A549 (cell line): Measurements from ENCODE around the gene RTP2. TPM values are rescaled to one million over a fixed set of nuclear protein-coding genes. Genes with fewer than 3 reads are reported as not detected.

Experiments
- ATAC-seq, 2 experiments: fragments of 200-7000 bp in 1 of 2; fragments of >200 bp in 1 of 2; cut with Nextera tagmentation in 1 of 2; cut with Tn5 transposase in 1 of 2; 3 replicates each; pipeline versions ENCODE4 v1.8.0 to v1.9.1; 2018 to 2020; ENCODE audit warnings: mild to moderate bottlenecking in 1 of 2, moderate library complexity in 1 of 2
- CTCF ChIA-PET: fragments of 300-600 bp; sonication (Branson Sonifier 250); formaldehyde crosslinking; extraction: SDS; loops from one replicate; lab custom pipeline; 2021; ENCODE audit warnings: antibody characterized with exemption, inconsistent platforms; lab: Yijun Ruan, JAX
- POLR2A ChIA-PET: fragments of 350-600 bp; formaldehyde crosslinking; extraction: SDS; loops from one replicate; lab custom pipeline; 2021; ENCODE audit warnings: antibody characterized with exemption, inconsistent platforms; lab: Yijun Ruan, JAX
- DNase-seq, 2 experiments: peaks; one replicate each; pipeline versions ENCODE4 v3.0.0 to v3.0.0-alpha.2; 2011 to 2016; ENCODE audit warnings: low read depth in 1 of 2, low spot score in 1 of 2
- FAIRE-seq: peaks from 2 replicates; lab custom pipeline; 2011; peaks lifted over from hg19 to GRCh38; lab: Jason Lieb, UNC
- H3K27ac ChIP-seq, 2 experiments: fragments of >200 bp; sonication (Bioruptor Twin); formaldehyde crosslinking; 3 replicates each; pipeline ENCODE4 v1.5.1; 2016 to 2017
- H3K4me1 ChIP-seq: fragments of >200 bp; sonication (Bioruptor Twin); formaldehyde crosslinking; 3 replicates; pipeline ENCODE4 v1.6.1; 2016
- H3K4me2 ChIP-seq: fragments of >200 bp; sonication (Bioruptor Twin); formaldehyde crosslinking; 3 replicates; pipeline ENCODE4 v1.6.1; 2016
- H3K4me3 ChIP-seq: fragments of >200 bp; sonication (Bioruptor Twin); formaldehyde crosslinking; 3 replicates; pipeline ENCODE4 v1.5.1; 2016
- H3K9me3 ChIP-seq: fragments of >200 bp; sonication (Bioruptor Twin); formaldehyde crosslinking; 3 replicates; pipeline ENCODE4 v1.6.1; 2016
- ATOH8 ChIP-seq: fragments of 250-450 bp; sonication (Bioruptor Pico); IDR thresholded peaks from 2 replicates; pipeline ENCODE4 v1.5.0; 2020; ENCODE audit warnings: low read depth, mild to moderate bottlenecking, moderate library complexity
- CHD2 ChIP-seq: fragments of 150-350 bp; IDR thresholded peaks from 2 replicates; pipeline ENCODE4 v1.6.1; 2014; ENCODE audit warnings: low read length; ENCODE audit not compliant: partially characterized antibody
- EHF ChIP-seq: fragments of 250-450 bp; sonication (Bioruptor Pico); IDR thresholded peaks from 2 replicates; pipeline ENCODE4 v1.5.0; 2020; ENCODE audit warnings: mild to moderate bottlenecking
- ELK1 ChIP-seq: fragments of 150-350 bp; IDR thresholded peaks from 2 replicates; pipeline ENCODE4 v1.6.1; 2014; ENCODE audit warnings: low read depth, mild to moderate bottlenecking, low read length
- ESRRA ChIP-seq: fragments of 150-350 bp; IDR thresholded peaks from 2 replicates; pipeline ENCODE4 v1.6.1; 2014; ENCODE audit warnings: mild to moderate bottlenecking, low read length, borderline replicate concordance
- FOSL2 ChIP-seq, 2 experiments: fragments of 450-650 bp in 1 of 2; fragments of >200 bp in 1 of 2; sonication (Bioruptor Twin) in 1 of 2; formaldehyde crosslinking; IDR thresholded peaks; 2 replicates each; pipeline versions ENCODE4 v1.5.0 to v1.6.1; 2016 to 2020; ENCODE audit warnings: mild to moderate bottlenecking in 1 of 2, moderate library complexity in 1 of 2
- FOXS1 ChIP-seq: fragments of 250-450 bp; sonication (Bioruptor Pico); IDR thresholded peaks from 2 replicates; pipeline ENCODE4 v1.5.0; 2020; ENCODE audit warnings: mild to moderate bottlenecking, moderate library complexity
- GATA3 ChIP-seq: IDR thresholded peaks from 2 replicates; pipeline ENCODE4 v1.6.1; 2012; ENCODE audit warnings: borderline replicate concordance
- HES2 ChIP-seq: fragments of >200 bp; sonication (Bioruptor Twin); formaldehyde crosslinking; IDR thresholded peaks from 2 replicates; pipeline ENCODE4 v1.6.1; 2016
- HMGXB4 ChIP-seq: fragments of 250-450 bp; sonication (Bioruptor Pico); IDR thresholded peaks from 2 replicates; pipeline ENCODE4 v1.5.0; 2021; ENCODE audit warnings: mild to moderate bottlenecking, moderate library complexity, borderline replicate concordance
- HOXA7 ChIP-seq: fragments of 250-450 bp; sonication (Bioruptor Pico); IDR thresholded peaks from 2 replicates; pipeline ENCODE4 v1.5.0; 2020; ENCODE audit warnings: mild to moderate bottlenecking, moderate library complexity
- HOXB13 ChIP-seq: fragments of 250-450 bp; sonication (Bioruptor Pico); IDR thresholded peaks from 2 replicates; pipeline ENCODE4 v1.5.0; 2020; ENCODE audit warnings: low read depth, mild to moderate bottlenecking, moderate library complexity
- HOXB5 ChIP-seq: fragments of 250-450 bp; sonication (Bioruptor Pico); IDR thresholded peaks from 2 replicates; pipeline ENCODE4 v1.5.0; 2020; ENCODE audit warnings: mild to moderate bottlenecking, moderate library complexity
- JUN ChIP-seq, 2 experiments: fragments of >200 bp; sonication (Bioruptor Twin); formaldehyde crosslinking; IDR thresholded peaks; 2 replicates in 1 of 2; 3 replicates in 1 of 2; pipeline ENCODE4 v1.6.1; 2016 to 2017
- JUNB ChIP-seq: fragments of >200 bp; sonication (Bioruptor Twin); formaldehyde crosslinking; IDR thresholded peaks from 2 replicates; pipeline ENCODE4 v1.6.1; 2016
- KDM1A ChIP-seq: fragments of 200-600 bp; sonication (generic); IDR thresholded peaks from 2 replicates; pipeline ENCODE4 v1.6.1; 2016; ENCODE audit warnings: low read depth, mild to moderate bottlenecking
- KDM5A ChIP-seq: fragments of 200-600 bp; sonication (generic); IDR thresholded peaks from 2 replicates; pipeline ENCODE4 v1.6.1; 2016; ENCODE audit warnings: antibody characterized with exemption, mild to moderate bottlenecking
- MAX ChIP-seq: IDR thresholded peaks from 2 replicates; pipeline ENCODE4 v1.6.1; 2012
- MAZ ChIP-seq: fragments of 150-350 bp; IDR thresholded peaks from 2 replicates; pipeline ENCODE4 v1.6.1; 2014; ENCODE audit warnings: antibody characterized with exemption, low read depth, low read length, borderline replicate concordance
- MYC ChIP-seq: IDR thresholded peaks from 2 replicates; pipeline ENCODE4 v1.6.1; 2012; ENCODE audit warnings: mild to moderate bottlenecking, inconsistent platforms, low read length, improper control_type of control experiment, borderline replicate concordance
- NFE2L2 ChIP-seq: fragments of 150-350 bp; conservative IDR thresholded peaks from 2 replicates; pipeline ENCODE4 v1.6.1; 2014; ENCODE audit warnings: low read length
- NPAS2 ChIP-seq: fragments of 250-450 bp; sonication (Bioruptor Pico); IDR thresholded peaks from 2 replicates; pipeline ENCODE4 v1.8.0; 2022; ENCODE audit warnings: mild to moderate bottlenecking, moderate library complexity, borderline replicate concordance
- NR3C1 ChIP-seq: fragments of >200 bp; sonication (Bioruptor Twin); formaldehyde crosslinking; IDR thresholded peaks from 3 replicates; pipeline ENCODE4 v1.6.1; 2017
- PHF8 ChIP-seq: fragments of 200-600 bp; sonication (generic); IDR thresholded peaks from 2 replicates; pipeline ENCODE4 v1.6.1; 2016; ENCODE audit warnings: low read depth, mild to moderate bottlenecking, antibody characterized with exemption, moderate library complexity, borderline replicate concordance
- RARB ChIP-seq: fragments of 250-450 bp; sonication (Bioruptor Pico); IDR thresholded peaks from 2 replicates; pipeline ENCODE4 v1.8.0; 2021; ENCODE audit warnings: mild to moderate bottlenecking, moderate library complexity
- RCOR1 ChIP-seq: fragments of 150-350 bp; IDR thresholded peaks from 2 replicates; pipeline ENCODE4 v1.6.1; 2014; ENCODE audit warnings: antibody characterized with exemption, low read length, low read depth
- RNF2 ChIP-seq: fragments of 200-600 bp; sonication (generic); IDR thresholded peaks from 2 replicates; pipeline ENCODE4 v1.6.1; 2016; ENCODE audit warnings: low read depth, mild to moderate bottlenecking, antibody characterized with exemption, moderate library complexity, borderline replicate concordance
- SMC3 ChIP-seq: fragments of >200 bp; sonication (Bioruptor Twin); formaldehyde crosslinking; IDR thresholded peaks from 3 replicates; pipeline ENCODE4 v1.6.1; 2018; ENCODE audit warnings: inconsistent platforms
- TFCP2L1 ChIP-seq: fragments of 250-450 bp; sonication (Bioruptor Pico); IDR thresholded peaks from 2 replicates; pipeline ENCODE4 v1.5.0; 2021; ENCODE audit warnings: mild to moderate bottlenecking
- USF2 ChIP-seq: fragments of 450-650 bp; IDR thresholded peaks from 2 replicates; pipeline ENCODE4 v1.6.1; 2014; ENCODE audit warnings: antibody characterized with exemption
- ZNF302 ChIP-seq: fragments of 250-450 bp; sonication (Bioruptor Pico); IDR thresholded peaks from 2 replicates; pipeline ENCODE4 v1.9.0; 2021; ENCODE audit warnings: inconsistent platforms, mild to moderate bottlenecking, moderate library complexity
- ZSCAN20 ChIP-seq: fragments of 250-450 bp; sonication (Bioruptor Pico); IDR thresholded peaks from 2 replicates; pipeline ENCODE4 v1.8.0; 2022; ENCODE audit warnings: mild to moderate bottlenecking, moderate library complexity
- WGBS: methylation state at CpG from one replicate; pipeline ENCODE4 v1.1.6; 2017; ENCODE audit errors: missing lambda C conversion rate; 5-methylcytosine and 5-hydroxymethylcytosine counted together
- polyA plus RNA-seq, 4 experiments: library from polyadenylated mRNA; depleted of rRNA in 3 of 4; stranded (reverse); fragments of >200 nt; fragmentation: RNase III in 1 of 4; extraction: RNeasy Plus Mini Kit Qiagen cat#74134 plus additional on column Dnase treatment in 1 of 4; gene quantifications; 2 replicates in 3 of 4; 3 replicates in 1 of 4; pipeline ENCODE4 v1.2.3, GENCODE V29; 2011 to 2017

Gene RTP2
- polyA plus RNA-seq, 2 of the 4 experiments (the other 2 are of a cell fraction) = not detected

GRCh38 chr3:187747506-187747905 is 45.1 kb upstream of the RTP2 start:
- ATAC-seq (no peak), DNase-seq (no peak), FAIRE-seq (no peak)
- no peak overlapping the region for H3K4me3 ChIP-seq
- ChIA-PET POLR2A (interaction anchor here (1.3 kb wide), 1 partner anchor 406 kb away, joined by 4 read pairs; the partner anchor contains the start of gene LPP), CTCF (interaction anchor here (0.6 to 1.5 kb wide), 16 partner anchors 10 to 1214 kb away, joined by 3 to 5 read pairs (median 3); no protein-coding TSS in a partner anchor)
- H3K4me2 ChIP-seq = no peak overlapping the region
- peak overlapping the region; percentile 96 to 99; a peak in 2 of 6 replicates for H3K27ac ChIP-seq
- 38% methylated on average over 5 of the region's 5 CpGs for WGBS
- peaks cover 54% of the 10 kb centered on the region for H3K4me1 ChIP-seq
- no peaks in the 10 kb centered on the region for H3K9me3 ChIP-seq
- TF ChIP-seq RNF2 (no peak), ZNF302 (CRISPR knock-in tag) (no peak), HOXB13 (CRISPR knock-in tag) (no peak), NPAS2 (CRISPR knock-in tag) (no peak), NFE2L2 (no peak), MYC (no peak), HOXB5 (CRISPR knock-in tag) (no peak), HMGXB4 (CRISPR knock-in tag) (no peak), FOSL2 (IDR thresholded peaks at IDR 0.05) (no peak), FOSL2 (CRISPR knock-in tag; IDR thresholded peaks at IDR 0.05) (no peak), KDM1A (no peak), KDM5A (no peak), ELK1 (no peak), GATA3 (no peak), HOXA7 (CRISPR knock-in tag) (no peak)

- WGBS = 34% methylated on average over 10 of the region's 10 CpGs
- no peaks in the 10 kb centered on the region for H3K9me3 ChIP-seq
- H3K4me2 ChIP-seq = peak overlapping the region; percentile 96
- POLR2A ChIA-PET = interaction anchor here (1.5 to 1.9 kb wide), 3 partner anchors 196 to 1205 kb away, joined by 6 to 24 read pairs (median 17); partner anchors contain the start of gene LPP
- peaks cover 58% of the 10 kb centered on the region for H3K4me1 ChIP-seq
- DNase-seq = no peak
- H3K4me3 ChIP-seq = peak overlapping the region; percentile 69
- FAIRE-seq = no peak
- no peak for ATAC-seq
- H3K27ac ChIP-seq = peak overlapping the region; percentile 96 to 99
- TF ChIP-seq MAZ (no peak), TFCP2L1 (no peak), RCOR1 (no peak), SMC3 (no peak), ATOH8 (CRISPR knock-in tag) (no peak), MAX (no peak), NR3C1 (no peak), JUN (IDR thresholded peaks at IDR 0.05) (no peak), RARB (CRISPR knock-in tag) (no peak), RNF2 (no peak), PHF8 (no peak), FOXS1 (CRISPR knock-in tag) (no peak), ESRRA (no peak), CHD2 (no peak), JUNB (no peak), ZSCAN20 (CRISPR knock-in tag) (no peak), HES2 (no peak), EHF (CRISPR knock-in tag) (no peak), USF2 (no peak)
- CTCF ChIA-PET = interaction anchor here (0.7 to 1.8 kb wide), 11 partner anchors 62 to 1208 kb away, joined by 3 to 6 read pairs (median 4); no protein-coding TSS in a partner anchor
Observed at GRCh38 chr3:187746442-187747281, 44.3 kb upstream of the RTP2 start.
